DND-41 (cell line): Measurements from ENCODE around the gene TRIM58.

Source experiments
- ATAC-seq: fragments of 200-7000 bp; cut with Tn5 transposase; 3 replicates; pipeline ENCODE4 v1.9.1; 2021; ENCODE audit warnings: low read depth; ENCODE audit not compliant: insufficient read depth
- DNase-seq: peaks from one replicate; pipeline ENCODE4 v3.0.0-alpha.2; 2020
- H2AFZ ChIP-seq: 2 replicates; pipeline ENCODE4 v1.6.0; 2012; ENCODE audit warnings: low read depth, low read length
- H3K27ac ChIP-seq: 2 replicates; pipeline ENCODE4 v1.5.1; 2012; ENCODE audit warnings: low read length, inconsistent platforms
- H3K27me3 ChIP-seq: fragments of 200-600 bp; sonication (generic); 2 replicates; pipeline ENCODE4 v1.6.0; 2012; ENCODE audit warnings: low read length, mild to moderate bottlenecking, inconsistent platforms; ENCODE audit not compliant: insufficient read depth, poor library complexity
- H3K36me3 ChIP-seq: 2 replicates; pipeline ENCODE4 v1.5.1; 2012; ENCODE audit warnings: low read length, inconsistent platforms; ENCODE audit not compliant: insufficient read depth
- H3K4me1 ChIP-seq: 2 replicates; pipeline ENCODE4 v1.5.1; 2012; ENCODE audit warnings: mild to moderate bottlenecking, low read length; ENCODE audit not compliant: insufficient read depth
- H3K4me2 ChIP-seq: 2 replicates; pipeline ENCODE4 v1.6.0; 2012; ENCODE audit warnings: mild to moderate bottlenecking, moderate library complexity, low read length, inconsistent platforms; ENCODE audit not compliant: insufficient read depth
- H3K4me3 ChIP-seq, 2 experiments: fragments of 200-600 bp in 1 of 2; shearing (Covaris generic) in 1 of 2; 2 replicates each; pipeline ENCODE4 v1.5.1; 2012 to 2016; ENCODE audit warnings: inconsistent platforms in 2 of 2, low read length in 2 of 2, mild to moderate bottlenecking in 2 of 2, low read depth in 1 of 2, moderate library complexity in 1 of 2
- H3K79me2 ChIP-seq: 2 replicates; pipeline ENCODE4 v1.6.0; 2012; ENCODE audit warnings: low read length, inconsistent platforms; ENCODE audit not compliant: insufficient read depth
- H3K9ac ChIP-seq: 2 replicates; pipeline ENCODE4 v1.6.0; 2012; ENCODE audit warnings: low read depth, mild to moderate bottlenecking, inconsistent platforms, low read length, moderate library complexity
- H3K9me3 ChIP-seq: 2 replicates; pipeline ENCODE4 v1.5.1; 2012; ENCODE audit warnings: low read length, moderate library complexity, mild to moderate bottlenecking, inconsistent platforms; ENCODE audit not compliant: insufficient read depth, severe bottlenecking
- H4K20me1 ChIP-seq: 2 replicates; pipeline ENCODE4 v1.6.0; 2012; ENCODE audit warnings: low read length; ENCODE audit not compliant: insufficient read depth
- CTCF ChIP-seq: IDR thresholded peaks from 2 replicates; pipeline ENCODE4 v1.5.1; 2012; ENCODE audit warnings: borderline replicate concordance, low read length, moderate library complexity, mild to moderate bottlenecking; ENCODE audit not compliant: poor library complexity, severe bottlenecking; ENCODE audit errors: extremely low read depth
- EZH2 ChIP-seq: IDR thresholded peaks from 3 replicates; pipeline ENCODE4 v1.6.1; 2012; ENCODE audit warnings: borderline replicate concordance, low read depth, mild to moderate bottlenecking, moderate library complexity, low read length, inconsistent platforms; ENCODE audit not compliant: severe bottlenecking

TRIM58 gene

GRCh38 chr1:247913786-247914185, 56.8 kb downstream of the TRIM58 start:
- no peak overlapping the region for H3K4me2 ChIP-seq
- no peak overlapping the region for H3K9ac ChIP-seq
- no peak overlapping the region for H3K27ac ChIP-seq
- no peaks in the 10 kb centered on the region for H3K27me3 ChIP-seq
- H4K20me1 ChIP-seq, result no peaks in the 10 kb centered on the region
- H3K9me3 ChIP-seq, result no peaks in the 10 kb centered on the region
- no peak for ATAC-seq
- DNase-seq, result no peak
- H3K36me3 ChIP-seq, result no peaks in the 10 kb centered on the region
- H3K79me2 ChIP-seq, result no peaks in the 10 kb centered on the region
- TF ChIP-seq CTCF (no peak), EZH2 (no peak)
- H2AFZ ChIP-seq, result no peak overlapping the region
- no peaks in the 10 kb centered on the region for H3K4me1 ChIP-seq
- no peak overlapping the region for H3K4me3 ChIP-seq

- Histone ChIP-seq H3K4me1 (no peaks in the 10 kb centered on the region), H3K4me3 (no peak overlapping the region), H3K36me3 (no peaks in the 10 kb centered on the region), H3K9ac (no peak overlapping the region), H3K79me2 (no peaks in the 10 kb centered on the region), H3K27me3 (no peaks in the 10 kb centered on the region), H3K27ac (no peak overlapping the region), H2AFZ (no peak overlapping the region), H3K4me2 (no peak overlapping the region), H4K20me1 (no peaks in the 10 kb centered on the region), H3K9me3 (no peaks in the 10 kb centered on the region)
- ATAC-seq, result no peak
- no peak for DNase-seq
- no peak for TF ChIP-seq EZH2
- TF ChIP-seq CTCF, result no peak
These were observed 58.1 kb downstream of the TRIM58 start for GRCh38 chr1:247914941-247915662.

GRCh38 chr1:247919952-247920351, 63.0 kb downstream of the TRIM58 start, which contains the start of gene OR2T8:
OR2T8 (plus strand) TSS chr1:247920252; CDS start chr1:247921018, 766 bp downstream.
- TF ChIP-seq EZH2 (no peak), CTCF (no peak)
- Histone ChIP-seq H3K27ac (no peak within 1 kb of the TSS), H3K4me3 (no peak within 1 kb of the TSS), H2AFZ (no peak within 1 kb of the TSS), H3K4me1 (no peaks in the 10 kb centered on the region), H3K4me2 (no peak within 1 kb of the TSS), H3K9me3 (no peaks in the 10 kb centered on the region), H3K27me3 (no peaks in the 10 kb centered on the region), H3K79me2 (no peaks in the 10 kb centered on the region), H4K20me1 (no peaks in the 10 kb centered on the region), H3K9ac (no peak within 1 kb of the TSS), H3K36me3 (no peaks in the 10 kb centered on the region)
- no peak for DNase-seq
- ATAC-seq, result no peak

GRCh38 chr1:247923941-247924340, 67.0 kb downstream of the TRIM58 start:
- no peak overlapping the region for H3K27ac ChIP-seq
- DNase-seq (no peak), ATAC-seq (no peak)
- H3K4me3 ChIP-seq, result no peak overlapping the region
- no peaks in the 10 kb centered on the region for H4K20me1 ChIP-seq
- H3K36me3 ChIP-seq, result no peaks in the 10 kb centered on the region
- no peaks in the 10 kb centered on the region for H3K27me3 ChIP-seq
- H3K79me2 ChIP-seq, result no peaks in the 10 kb centered on the region
- TF ChIP-seq EZH2, result no peak
- no peak for TF ChIP-seq CTCF
- H3K4me1 ChIP-seq, result no peaks in the 10 kb centered on the region
- no peaks in the 10 kb centered on the region for H3K9me3 ChIP-seq
- no peak overlapping the region for H3K4me2 ChIP-seq
- no peak overlapping the region for H3K9ac ChIP-seq
- no peak overlapping the region for H2AFZ ChIP-seq
